Mesenteric fat pad (tissue), 1 donor: ENCODE results near the gene CPEB4. TPM values are rescaled to one million over a fixed set of nuclear protein-coding genes. Genes with fewer than 3 reads are reported as not detected.
A peak's percentile ranks its signal among the peaks of the same experiment; 100 is the strongest.

ENCODE experiments used
- DNase-seq: peaks from one replicate; pipeline ENCODE4 v3.0.0-alpha.2; 2020; ENCODE audit warnings: low spot score
- long read RNA-seq: library from polyadenylated mRNA; unstranded; transcript quantifications from one replicate; pipeline ENCODE4 v2.0.0, GENCODE V29; 2020
- total RNA-seq: library from RNA; stranded (reverse); fragmentation: NEBNext Ultra II Directional; extraction: Animal tissue kit (Norgen Biotek cat#: 25700); gene quantifications from one replicate; pipeline ENCODE4 v1.2.1, GENCODE V29; 2021
- donor health status: DM: yes; HTN: yes; CAD: no.

Gene CPEB4
- 60.2 TPM for total RNA-seq
- long read RNA-seq, transcript CPEB4-208 (8 exons, 2,607 nt): major isoform, 12 of 35 reads
- long read RNA-seq, partial matches to known transcripts: 3 of 35 reads
- long read RNA-seq, other reads (novel, unspliced or antisense): 19 of 35 reads

DNA sequence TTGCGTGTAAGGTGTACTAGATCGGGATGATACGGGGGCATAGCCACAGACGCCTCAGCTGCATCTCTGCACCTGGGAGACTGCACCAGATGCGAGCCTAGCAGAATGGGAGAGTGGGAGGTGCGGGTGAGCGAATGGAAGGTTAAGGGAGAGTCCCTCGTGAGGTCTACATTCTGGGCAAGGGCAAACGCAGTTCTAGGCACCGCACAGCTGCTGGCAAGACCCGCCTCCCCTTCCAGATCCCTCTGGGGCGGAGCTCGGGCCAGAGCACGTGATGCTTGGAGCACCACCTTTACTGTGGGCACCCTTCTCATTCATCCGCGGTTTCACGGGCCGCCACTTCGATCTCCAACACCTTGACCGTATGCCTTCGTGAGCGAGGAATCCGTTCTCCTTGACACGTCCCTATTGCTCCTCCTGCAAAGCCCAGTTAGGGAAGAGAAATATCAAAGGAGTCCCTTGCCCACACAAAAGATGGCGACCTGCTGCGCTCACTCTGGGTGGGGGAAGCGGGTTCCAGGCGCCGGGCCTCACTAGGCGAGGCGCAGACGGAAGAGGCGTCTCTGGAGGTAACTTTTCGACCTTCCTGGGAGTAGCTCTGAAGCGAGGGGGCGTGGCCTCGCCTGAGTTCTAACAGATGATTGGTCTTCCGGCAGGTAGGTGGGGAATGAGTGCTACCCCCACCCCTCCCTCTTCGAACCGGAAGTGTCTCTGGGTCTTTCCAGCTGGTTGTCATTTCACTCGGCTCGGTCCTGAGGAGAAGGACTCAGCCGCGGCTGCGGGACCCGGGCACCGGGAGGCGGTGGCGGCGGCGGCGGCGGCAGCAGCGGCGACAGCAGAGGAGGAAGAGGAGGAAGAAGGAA is at the start of gene CPEB4:
TSS of gene CPEB4 (plus strand) at position 740 of the 863 bp plus-strand sequence. CDS start 1,385 bp downstream, outside the sequence.
- DNase-seq: peak; percentile 98

DNA sequence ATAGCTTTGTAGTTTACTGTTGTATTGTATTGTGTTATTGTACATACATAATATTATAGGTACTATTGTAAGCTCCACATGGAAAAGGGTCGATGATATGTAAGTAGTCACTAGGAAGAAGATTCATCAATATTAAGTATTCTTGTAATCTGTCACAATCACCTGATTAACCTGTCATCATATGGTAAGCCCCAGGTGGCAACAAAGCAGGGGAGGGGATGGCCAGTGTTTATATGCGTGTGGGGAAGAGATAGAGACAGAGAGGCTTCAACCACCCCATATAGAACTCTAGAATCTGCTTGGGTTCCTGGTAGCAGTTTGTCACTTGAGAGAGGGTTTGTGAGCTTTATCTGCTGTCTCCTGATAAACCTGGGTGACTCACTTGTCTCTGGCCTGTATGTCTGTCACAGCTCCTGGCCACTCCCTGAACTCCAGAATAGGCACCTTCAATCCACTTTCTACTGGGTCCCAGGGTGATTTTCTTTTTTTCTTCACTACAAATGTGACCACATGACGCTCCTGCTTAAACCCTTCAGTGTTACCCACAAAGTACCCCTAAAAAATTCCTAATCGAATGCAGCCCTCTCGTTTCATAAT is 48.9 kb upstream of the CPEB4 start:
- no peak for DNase-seq

DNA sequence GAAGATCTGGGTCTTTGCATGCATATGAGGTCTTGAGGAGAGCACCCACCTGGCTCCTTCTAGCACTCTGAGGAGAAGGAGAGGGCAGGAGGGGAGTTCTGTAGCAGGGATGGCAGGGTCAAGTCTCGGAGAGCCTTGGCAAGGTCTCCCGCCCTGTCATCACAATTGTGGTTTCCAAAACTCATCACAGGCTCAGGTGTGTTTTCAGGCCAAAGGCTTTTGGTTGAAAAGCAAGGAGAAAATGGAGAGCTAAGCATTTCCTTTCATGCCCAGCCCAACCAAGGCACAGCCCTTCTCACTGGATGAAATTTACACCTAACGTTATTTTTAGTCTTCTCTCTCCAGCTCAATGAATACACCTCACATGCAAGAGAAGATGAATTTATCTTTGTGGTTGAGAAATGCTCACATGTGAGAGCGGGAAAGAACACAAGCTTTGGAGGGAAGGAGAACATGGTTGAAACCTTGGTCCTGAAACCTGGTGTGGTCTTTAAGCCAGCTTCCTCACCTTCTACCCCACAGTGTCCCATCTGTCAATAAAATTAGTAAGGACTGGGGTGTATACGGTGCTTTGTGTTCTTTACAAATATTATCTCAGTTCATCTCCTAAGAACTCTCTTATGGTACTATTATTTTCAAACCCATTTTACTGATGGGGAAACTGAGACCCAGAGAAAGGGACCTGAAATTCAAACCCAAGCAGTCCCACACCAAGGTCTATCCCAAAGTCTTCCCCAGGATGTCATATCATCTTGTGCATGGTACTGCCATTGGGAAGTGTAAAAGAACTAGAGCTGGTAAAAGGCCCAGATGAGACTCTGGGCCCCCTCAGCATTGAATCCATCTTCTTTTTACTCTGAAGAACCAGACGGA is 47.8 kb upstream of the CPEB4 start:
- no peak for DNase-seq

DNA sequence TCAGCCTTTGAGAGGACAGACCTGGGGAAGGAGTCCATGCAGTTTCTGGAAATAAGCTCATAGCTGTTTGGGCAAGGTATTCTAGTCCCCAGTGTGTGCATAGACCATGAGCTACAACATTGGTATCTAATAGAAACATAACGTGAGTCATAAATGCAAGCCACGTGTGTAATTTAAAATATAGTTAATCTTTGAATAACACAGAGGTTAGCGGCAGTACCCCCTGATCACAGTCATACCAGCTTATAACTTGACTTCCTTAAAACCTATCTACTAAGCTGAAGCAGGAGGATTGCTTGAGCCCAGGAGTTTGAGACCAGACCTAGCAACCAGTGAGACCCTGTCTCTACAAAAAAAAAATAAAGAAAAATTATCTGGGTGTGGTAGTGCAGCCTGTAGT is 46.4 kb upstream of the CPEB4 start:
- DNase-seq: no peak

DNA sequence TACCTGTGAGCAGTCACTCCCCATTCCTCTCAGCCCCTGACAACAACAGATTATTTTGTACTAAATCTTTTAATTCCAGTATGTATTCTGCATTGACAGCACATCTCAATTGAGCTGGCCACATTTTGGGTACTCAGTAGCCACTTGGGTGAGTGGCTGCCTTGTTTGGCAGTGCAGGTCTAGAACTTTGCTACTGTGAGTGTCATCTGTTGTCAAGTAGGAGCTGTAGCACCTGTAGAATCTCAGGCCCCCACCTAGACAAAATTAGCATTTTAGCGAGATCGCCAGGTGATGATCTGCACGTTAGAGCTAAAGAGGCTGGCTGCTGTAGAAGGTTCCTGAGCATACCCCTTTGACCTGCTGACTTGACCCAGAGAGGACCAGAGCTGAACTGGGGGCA is 44.4 kb upstream of the CPEB4 start:
- DNase-seq: no peak

DNA sequence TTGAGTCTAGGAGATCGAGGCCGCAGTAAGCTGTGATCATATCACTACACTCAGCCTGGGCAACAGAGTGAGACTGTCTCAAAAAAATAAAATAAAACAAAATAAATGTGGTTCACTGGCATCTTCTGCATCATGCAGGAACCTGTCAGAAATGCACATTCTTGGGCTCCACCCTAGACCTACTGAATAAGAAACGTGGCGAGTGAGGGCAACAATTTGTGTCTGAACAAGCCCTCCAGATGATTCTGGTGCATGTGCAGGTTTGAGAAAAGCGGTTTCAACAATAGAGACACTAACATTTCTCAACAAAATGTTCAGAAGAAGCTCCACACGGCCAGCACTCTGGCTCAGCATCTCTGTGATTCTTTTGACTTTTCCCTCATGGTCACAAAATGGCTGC is 42.8 kb upstream of the CPEB4 start:
- no peak for DNase-seq

DNA sequence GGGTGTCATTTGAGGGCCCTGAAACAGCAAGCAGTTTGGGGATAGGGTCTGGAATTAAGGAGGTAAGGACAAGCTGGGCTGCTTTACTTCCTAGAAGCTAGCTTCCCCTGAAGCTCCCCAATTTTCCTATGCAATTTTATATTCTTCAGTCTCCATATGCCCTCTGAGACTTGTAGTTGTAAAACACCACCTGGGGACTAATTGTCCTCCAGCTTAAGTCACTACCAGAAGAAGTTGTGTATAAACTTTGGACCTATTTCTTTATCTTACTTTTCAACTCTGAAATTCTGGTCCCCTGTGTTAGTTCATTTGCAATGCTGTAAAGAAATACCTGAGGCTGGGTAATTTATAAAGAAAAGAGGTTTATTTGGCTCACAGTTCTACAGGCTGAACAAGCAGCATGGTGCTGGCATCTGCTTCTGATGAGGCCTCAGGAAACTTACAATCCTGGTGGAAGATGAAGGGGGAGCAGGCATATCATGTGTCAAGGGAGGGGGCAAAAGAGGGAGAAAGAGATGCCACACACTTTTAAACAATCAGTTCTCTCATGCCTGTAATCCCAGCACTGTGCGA is 41.1 kb upstream of the CPEB4 start:
- DNase-seq: no peak

DNA sequence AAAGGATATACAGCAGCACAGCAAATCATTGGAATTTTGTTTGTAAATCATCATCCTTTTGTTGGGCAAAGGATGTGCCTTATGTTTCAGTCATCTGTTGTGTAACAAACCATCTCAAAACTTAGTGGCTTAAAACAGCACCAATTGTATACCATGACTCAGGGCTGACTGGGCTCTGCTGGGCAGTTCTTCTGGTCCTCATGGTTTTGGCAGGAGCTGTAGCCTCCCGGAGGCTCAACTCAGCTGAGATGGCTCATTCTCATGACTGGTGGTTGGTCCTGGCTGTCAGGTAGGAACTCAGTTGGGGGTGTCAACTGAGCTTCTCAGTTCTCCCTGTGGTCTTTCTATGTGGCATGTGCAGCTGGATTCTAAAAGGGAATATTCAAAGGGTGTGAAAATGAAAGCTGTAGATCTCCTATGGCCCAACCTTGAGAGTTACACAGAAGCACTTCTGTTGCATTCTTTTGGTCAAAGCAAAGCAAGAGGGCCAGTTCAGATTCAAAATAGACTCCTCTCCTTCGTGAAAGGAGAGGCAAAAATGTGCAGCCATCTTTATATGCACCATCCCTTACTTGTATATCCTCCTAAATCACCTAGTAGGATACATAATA is 39.1 kb upstream of the CPEB4 start:
- DNase-seq: no peak

DNA sequence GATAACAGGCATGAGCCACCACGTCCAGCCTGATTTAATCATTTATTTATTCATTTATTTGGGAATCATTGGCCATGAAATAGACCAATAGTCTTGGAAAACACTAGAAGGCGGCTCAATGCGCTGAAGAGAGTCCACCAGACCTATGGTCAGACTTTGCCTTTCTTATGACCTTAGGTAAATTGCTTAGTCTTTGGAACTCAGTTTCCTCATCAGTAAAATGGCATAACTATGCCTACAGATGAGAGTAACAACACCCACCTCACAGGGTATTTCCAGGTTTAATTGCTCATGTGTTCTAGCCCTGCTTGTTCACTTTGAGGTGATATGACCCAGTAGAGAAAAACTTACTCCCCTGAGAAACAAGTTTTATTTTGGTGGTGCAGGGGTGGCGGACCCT is 38.2 kb upstream of the CPEB4 start:
- DNase-seq: no peak

DNA sequence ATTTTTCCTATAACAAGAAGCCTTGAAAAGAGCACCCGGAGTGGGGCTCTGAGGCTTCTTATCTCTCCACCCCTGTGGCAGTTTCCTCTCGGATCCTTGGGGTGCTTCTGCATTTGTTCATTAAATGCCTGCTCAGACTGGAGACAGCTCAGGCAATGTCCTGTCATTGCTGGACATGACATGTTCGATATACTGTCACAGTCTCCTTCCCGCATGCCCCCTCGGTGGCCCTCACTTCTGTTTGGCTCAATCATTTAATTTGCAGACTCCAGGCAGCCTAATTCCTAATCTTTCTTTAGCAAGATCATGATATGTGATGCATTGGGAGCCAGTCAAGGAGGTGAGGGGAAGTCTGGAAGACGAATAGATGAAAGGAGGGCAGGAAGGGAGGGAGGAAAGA is 37.5 kb upstream of the CPEB4 start:
- DNase-seq: no peak

DNA sequence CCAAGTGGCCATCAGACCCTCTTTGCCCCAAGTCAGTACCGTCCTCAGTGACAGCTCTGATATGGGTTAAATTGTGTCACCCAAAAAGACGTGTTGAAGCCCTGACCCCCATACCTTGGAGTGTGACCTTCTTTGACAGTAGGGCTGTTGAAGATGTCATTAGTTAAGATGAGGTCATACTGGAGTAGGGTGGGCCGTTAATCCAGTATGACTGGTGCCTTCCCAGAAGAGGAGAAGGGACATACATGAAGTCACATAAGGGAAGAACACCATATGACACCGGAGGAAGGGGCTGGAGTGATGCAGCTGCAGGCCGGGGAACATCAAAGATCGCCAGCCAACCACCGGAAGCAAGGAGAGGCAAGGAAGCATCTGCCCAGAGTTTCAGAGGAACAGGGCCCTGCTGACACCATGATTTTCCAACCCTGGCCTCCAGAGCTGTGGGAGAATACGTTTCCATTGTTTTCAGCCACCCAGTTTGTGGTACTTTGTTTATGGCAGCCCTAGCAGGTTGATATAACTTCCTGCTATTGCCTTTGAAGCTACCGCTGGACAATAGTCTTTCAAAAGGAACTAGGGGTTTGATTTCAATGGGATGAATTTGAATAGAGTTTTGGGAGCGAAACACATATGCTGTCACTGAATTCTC is 36.4 kb upstream of the CPEB4 start:
- DNase-seq: no peak

DNA sequence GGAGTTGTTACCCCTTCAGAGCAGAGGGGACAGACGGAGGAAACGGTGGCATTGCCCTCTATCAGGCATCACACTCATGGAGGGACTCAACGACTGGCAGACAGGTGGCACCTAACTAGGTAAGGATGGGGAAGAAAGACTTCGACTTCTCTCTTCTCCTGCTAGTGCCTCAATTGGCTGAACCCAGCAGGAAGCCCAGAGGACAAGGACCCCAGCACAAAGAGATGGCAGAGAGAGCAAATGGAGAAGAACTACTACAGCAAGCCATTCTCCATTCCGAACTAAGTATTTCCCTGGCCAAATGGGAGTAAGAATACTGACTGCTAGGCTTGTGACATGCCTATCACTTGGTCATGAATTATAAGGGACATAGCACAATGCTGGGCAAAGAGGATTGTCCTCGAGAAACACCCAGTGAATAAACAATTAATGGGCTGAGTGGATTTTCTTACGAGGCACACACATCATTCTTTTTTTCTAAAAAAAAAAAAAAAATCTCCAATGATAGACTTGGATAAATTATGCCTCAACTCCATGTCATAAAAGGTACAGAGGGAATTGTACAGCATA is 35.3 kb upstream of the CPEB4 start:
- DNase-seq: no peak

DNA sequence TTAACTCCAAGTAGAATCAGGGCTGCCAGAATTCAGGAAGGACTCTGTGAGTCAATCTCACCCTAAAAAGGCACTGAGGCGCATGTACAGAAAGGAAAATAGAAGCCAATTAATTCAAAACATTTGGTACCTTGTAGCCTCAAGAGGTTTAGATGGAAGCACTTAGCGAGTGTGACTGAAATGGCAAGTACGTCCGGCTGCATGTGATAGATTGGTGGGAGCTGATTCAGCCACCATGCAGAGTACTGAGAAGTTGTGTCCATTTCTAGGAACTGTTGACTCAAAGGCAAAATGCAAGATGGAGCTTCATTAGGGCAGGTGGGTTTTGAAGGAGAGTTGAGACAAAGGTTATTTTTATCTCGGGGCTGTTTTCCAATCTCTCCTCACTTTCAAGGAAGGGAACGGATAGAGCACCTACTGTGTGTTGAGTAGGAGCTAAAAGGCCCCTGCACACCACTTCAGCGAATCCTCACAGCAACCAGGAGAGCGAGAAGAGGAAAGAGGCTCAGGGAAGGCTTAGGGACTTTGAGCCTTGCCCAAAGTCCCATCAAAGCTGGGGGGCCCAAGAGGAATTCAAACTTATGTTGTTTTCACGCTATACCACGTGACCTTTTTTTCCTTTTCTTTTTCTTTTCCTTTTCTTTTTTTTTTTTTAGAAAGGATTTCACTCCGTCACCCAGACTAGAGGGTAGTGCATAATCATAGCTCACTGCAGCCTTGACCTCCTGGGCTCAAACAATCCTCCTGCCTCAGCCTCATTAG is 34.6 kb upstream of the CPEB4 start:
- DNase-seq: no peak

DNA sequence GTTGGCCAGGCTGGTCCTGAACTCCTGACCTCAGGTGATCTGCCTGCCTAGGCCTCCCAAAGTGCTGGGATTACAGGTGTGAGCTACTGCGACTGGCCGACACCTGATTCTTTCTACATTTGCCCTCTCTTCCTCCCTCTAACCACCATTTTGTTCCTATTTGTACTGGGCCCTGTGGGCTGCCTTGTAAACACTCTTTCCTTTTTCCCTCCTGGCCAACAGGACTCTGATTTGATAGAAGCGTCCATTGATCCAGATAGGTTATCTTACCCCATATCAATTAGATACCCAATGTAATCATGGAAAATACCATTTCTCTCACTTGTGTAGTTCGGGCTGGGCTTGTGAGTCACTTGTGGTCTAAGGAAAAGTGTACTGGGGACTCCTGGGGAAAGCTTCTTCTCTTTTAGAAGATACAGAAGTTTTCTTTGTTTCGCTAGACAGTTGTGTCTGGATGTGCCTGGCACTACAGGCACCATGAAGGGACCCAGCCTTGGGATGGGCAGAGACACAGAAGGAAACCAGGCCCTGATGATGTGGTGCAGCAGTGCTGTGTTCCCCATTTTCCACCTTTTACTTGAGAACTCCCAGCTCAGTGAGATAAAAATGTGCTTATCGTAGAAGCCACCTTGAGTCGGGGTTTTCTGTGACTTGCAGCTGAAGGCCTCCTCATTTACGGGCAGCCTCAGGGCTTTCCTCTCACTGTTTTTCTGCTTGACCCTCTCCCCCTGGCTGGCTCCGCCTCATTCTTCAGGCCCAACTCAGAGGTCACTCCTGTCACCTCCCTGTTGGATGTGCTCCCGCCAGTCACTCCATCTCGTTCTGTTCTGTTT is 32.8 kb upstream of the CPEB4 start:
- DNase-seq: no peak

DNA sequence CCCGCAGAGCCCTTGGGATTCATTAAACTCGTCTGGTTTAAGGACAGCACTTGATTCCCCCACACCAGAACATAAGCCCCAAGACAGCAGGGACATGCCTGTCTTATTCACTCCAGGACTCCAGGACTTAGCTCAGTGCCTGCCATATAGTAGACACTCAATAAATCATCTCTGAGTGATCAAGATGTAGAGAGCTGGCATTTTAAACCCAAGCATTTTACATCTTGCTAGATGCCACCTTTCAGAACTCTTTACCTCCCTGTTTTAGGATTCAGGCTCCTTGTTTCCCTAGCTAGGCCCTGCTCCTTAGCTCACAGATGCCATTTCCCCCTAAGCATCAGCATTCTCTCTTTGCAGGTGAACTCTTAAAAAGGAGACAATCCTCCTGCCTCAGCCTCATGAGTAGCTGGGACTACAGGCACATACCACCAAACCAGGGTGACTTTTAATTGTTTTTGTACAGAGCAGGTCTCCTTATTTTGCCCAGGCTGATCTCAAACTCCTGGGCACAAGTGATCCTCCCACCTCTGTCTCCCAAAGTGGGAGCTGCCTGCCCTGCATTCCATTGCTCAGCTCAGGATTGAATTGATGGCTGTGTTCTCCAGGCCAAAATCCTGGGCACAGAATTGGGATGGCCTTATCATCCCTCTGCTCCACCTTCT is 32.0 kb upstream of the CPEB4 start:
- no peak for DNase-seq

DNA sequence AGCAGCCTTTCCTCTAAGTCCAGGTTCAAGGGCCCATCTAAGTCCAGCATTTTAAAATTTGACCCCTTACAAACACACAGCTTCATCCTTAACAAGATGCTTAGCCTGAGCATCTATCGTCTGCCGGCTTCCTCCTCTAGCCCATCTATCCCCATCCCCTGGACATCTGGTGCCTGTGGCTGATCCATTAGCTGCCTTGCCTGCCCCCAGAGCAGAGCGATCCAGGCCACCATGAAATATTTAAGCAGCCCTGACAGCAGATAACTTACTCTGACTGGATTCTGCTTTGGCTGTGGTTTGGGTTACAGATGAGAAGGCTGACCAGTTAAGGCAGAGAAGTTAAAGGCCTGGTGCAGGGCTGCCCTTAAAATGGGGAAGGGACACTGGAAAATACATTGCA is 30.9 kb upstream of the CPEB4 start:
- no peak for DNase-seq

DNA sequence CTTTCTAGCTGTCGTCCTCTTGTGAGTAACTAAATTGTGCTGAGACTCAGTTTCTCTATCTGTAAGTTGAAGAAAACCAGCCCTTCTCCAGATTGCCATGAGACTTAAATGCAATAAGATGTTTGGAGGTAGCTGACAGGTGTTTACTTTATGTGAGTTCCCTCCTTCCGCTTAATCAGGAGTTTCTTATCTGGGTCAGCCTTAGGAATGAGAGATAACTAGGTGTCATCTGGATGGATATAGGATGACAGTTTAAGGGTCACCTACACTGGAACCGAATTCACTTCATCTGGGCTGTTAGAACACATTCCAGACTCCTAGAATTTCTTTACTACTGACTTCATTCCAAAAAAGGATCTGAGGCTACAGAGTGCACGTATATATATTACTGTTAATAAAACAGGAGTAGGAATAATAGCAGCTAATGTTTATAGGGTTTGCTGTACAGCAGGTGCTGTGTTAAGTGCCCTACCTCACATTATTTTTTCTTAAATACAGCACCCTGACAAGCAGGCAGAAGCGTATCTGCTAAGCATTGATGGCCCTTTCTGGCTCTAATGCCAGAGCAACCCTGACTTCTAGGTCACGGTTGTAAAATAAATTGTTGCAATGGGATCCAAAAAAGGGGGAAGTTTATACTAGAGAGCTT is 30.0 kb upstream of the CPEB4 start:
- DNase-seq: no peak
